Neural cell (in vitro differentiated cells): ENCODE results near the gene DNAH1.

ENCODE experiments used
- EP300 ChIP-seq: fragments of 450-650 bp; conservative IDR thresholded peaks from 2 replicates; pipeline ENCODE4 v1.6.1; 2014; ENCODE audit warnings: antibody characterized with exemption, mild to moderate bottlenecking, moderate library complexity; ENCODE audit not compliant: poor library complexity, severe bottlenecking
- TAF1 ChIP-seq: IDR thresholded peaks from 2 replicates; pipeline ENCODE4 v1.6.1; 2012; ENCODE audit warnings: low read depth
- TF ChIP-seq, protein P1 (sequence below): fragments of 450-650 bp; IDR thresholded peaks from 2 replicates; pipeline ENCODE4 v1.5.1; 2014; ENCODE audit warnings: antibody characterized with exemption, mild to moderate bottlenecking, moderate library complexity; ENCODE audit not compliant: poor library complexity, severe bottlenecking

GRCh38 chr3:52438104-52438376 lies 121.9 kb downstream of the DNAH1 start:
- TF ChIP-seq, protein P1, sequence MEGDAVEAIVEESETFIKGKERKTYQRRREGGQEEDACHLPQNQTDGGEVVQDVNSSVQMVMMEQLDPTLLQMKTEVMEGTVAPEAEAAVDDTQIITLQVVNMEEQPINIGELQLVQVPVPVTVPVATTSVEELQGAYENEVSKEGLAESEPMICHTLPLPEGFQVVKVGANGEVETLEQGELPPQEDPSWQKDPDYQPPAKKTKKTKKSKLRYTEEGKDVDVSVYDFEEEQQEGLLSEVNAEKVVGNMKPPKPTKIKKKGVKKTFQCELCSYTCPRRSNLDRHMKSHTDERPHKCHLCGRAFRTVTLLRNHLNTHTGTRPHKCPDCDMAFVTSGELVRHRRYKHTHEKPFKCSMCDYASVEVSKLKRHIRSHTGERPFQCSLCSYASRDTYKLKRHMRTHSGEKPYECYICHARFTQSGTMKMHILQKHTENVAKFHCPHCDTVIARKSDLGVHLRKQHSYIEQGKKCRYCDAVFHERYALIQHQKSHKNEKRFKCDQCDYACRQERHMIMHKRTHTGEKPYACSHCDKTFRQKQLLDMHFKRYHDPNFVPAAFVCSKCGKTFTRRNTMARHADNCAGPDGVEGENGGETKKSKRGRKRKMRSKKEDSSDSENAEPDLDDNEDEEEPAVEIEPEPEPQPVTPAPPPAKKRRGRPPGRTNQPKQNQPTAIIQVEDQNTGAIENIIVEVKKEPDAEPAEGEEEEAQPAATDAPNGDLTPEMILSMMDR: no peak
- TF ChIP-seq TAF1 (no peak), EP300 (no peak)
